Measurements from ENCODE around the gene MGAT4A.
A peak's percentile ranks its signal among the peaks of the same experiment; 100 is the strongest.
"Not testable (repeated sequence)": the region's sequence is repeated elsewhere in the genome, so short reads cannot be mapped to it uniquely, and the experiment has no call there.

The MGAT4A gene

DNA sequence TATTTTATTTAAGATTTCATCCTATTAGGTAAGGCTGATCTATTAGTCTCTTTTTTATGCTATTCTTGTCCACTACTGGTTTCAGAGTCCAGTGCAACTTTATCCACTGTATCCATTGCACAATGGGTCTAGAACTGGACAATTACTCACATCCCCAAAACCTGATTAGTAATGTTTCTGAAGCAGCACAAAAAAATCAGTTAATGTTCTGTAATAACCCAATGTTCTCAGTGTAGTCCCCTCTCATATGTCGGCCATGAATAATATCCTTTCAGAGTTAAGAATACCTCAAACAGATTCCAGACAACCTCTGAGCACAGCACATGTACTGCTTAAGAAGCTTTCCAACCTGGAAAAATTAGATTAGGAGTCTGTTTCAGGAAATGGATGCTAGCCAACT lies 29.7 kb downstream of the MGAT4A start:
- DNase-seq, result no peak

DNA sequence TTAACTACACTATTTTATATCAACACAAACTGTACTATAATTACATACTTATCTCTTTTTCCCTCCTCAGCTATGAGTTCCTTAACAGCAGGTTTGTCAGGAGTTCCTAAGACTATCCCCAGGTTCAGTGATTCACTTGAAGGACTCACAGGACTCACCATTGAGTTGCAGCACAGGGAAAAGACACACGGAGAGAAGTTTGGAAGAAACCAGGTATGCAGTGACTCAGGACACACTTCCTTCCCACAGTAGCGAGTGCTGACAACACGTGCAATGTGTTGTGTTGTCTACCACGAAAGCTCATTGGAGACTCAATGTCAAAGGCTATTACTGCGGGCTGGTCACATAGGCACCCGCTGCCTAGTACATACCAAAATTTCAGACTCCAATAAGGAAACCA lies 32.0 kb downstream of the MGAT4A start:
- DNase-seq, result no peak

DNA sequence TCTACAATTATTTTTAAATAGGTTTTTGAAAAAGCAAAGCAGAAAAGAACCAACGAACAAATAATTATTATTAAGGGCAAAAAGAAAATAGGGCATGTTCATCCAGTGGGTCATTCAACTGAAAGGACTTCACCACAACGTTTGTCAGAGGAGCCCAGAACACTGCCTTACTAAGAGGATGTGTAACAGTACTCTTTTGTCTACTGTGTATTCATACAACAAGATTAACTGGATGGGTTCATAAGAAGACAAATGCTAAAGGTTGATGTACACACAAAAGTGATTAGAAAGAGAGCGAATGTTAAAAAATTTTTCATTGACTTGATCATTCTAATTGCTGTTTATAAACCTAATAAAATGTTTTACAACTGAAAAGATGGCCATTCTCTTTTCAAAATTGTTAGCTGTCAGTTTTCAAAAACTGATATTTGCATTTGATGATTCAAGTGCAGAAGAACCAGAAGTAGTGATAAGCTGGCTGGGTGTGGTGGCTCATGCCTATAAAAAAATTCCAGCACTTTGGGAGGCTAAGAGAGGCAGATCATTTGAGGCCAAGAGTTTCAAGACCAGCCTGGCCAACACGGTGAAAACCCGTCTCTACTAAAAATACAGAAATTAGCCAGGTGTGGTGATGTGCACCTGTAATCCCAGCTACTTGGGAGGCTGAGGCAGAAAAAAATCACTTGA lies 33.1 kb downstream of the MGAT4A start:
- DNase-seq, result no peak

DNA sequence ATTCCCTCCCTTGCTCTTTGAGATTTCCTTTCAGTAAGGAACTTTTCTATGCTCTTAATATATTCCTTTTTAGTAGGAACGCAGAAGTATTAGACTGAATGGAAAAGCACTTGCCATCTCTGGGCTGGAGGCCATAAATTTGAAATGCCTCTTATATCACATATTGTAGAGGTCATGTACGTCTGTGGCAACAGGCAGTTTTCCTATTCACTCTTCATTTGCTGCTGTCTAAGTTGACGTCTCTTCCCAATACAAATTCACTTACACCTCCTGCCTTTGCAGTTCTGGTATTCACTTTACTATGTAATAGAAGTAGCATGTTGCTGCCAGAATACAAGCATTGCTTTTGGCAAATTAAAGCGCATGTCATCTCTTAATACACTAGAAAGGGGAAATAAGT lies 34.7 kb downstream of the MGAT4A start:
- no peak for DNase-seq

DNA sequence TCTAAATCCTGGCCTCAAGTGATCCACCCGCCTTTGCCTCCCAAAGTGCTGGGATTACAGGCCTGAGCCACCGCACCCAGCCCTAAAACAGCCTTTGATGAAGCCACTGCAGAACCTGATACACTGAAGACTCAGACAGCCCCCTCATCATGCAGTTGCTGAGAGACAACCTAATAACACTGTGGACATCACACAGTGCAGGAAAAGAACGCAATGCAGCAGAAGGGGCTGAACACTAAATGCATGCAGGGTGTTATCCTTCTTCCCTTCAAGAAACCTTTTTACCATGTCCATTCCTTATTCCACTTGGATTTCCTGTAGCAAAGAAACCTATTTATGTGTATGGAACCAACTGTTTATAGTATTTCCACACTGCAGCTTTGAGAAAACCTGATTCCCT lies 35.7 kb downstream of the MGAT4A start:
- DNase-seq, result no peak

DNA sequence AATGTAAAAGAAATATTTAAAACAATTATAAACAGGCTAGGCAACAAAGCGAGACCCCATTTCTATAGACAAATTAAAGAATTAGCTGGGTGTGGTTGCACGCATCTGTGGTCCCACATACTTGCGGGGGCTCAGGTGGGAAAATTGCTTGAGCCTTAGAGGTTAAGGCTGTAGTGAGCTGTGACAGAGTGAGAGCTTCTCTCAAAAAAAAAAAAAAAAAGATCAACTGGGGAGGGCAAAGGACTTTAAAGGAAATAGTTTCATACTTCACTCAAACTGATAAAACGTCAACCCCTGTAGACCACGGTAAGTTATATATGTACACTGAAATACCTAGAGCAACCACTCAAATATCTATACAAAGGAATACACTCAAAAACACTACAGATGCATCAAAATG lies 37.5 kb downstream of the MGAT4A start:
- no peak for DNase-seq

DNA sequence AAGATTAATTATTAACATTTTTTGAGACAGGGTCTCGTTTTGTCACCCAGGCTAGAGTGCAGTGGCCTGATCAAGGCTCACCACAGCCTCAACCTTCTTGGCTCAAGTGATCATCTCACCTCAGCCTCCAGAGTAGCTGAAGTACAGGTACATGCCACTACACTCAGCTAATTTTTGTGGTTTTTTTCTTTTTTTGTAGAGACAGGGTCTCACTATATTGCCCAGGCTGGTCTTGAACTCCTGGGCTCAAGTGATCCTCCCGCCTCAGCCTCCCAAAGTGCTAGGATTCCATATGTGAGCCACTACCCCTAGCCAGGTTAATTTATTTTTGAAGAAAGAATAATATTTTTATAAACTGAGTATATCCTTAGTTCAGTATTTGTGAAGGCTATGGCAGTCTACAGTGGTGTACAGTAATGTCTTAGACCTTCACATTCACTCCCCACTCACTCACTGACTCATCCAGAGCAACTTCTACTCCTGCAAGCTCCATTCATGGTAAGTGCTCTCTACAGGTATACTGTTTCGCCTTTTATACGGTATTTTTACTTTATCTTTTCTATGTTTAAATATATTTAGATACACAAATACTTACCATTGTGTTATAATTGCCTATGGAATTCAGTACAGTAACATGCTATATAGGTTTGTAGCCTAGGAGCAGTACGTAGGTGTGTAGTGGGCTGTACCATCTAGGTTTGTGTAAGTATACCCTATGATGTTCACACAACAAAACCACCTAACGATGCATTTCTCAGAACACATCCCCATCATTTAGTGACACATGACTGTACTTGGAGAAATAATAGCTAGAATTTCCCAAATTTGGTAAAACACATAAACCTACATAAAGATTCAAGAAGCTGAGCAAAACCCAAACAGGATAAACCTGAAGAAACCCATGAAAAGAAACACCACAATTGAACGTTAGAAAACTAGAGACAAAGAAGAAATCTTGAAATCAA lies 38.6 kb downstream of the MGAT4A start:
- DNase-seq, result no peak

DNA sequence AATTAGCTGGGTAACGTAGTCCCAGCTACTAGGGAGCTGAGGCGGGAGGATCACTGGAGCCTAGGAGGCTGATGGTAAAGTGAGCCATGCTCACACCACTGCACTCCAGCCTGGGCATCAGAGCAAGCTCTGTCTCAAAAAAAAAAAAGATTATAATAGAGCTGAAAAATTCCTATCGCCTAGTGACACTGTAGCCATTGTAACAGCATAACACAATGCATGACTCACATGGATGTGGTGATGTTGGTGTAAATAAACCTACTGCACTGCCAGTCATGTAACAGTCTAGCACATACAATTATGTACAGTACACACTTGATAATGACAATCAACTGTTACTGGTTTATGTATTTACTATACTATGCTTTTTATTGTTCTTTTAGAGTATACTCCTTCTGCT lies 39.6 kb downstream of the MGAT4A start:
- DNase-seq, result no peak

DNA sequence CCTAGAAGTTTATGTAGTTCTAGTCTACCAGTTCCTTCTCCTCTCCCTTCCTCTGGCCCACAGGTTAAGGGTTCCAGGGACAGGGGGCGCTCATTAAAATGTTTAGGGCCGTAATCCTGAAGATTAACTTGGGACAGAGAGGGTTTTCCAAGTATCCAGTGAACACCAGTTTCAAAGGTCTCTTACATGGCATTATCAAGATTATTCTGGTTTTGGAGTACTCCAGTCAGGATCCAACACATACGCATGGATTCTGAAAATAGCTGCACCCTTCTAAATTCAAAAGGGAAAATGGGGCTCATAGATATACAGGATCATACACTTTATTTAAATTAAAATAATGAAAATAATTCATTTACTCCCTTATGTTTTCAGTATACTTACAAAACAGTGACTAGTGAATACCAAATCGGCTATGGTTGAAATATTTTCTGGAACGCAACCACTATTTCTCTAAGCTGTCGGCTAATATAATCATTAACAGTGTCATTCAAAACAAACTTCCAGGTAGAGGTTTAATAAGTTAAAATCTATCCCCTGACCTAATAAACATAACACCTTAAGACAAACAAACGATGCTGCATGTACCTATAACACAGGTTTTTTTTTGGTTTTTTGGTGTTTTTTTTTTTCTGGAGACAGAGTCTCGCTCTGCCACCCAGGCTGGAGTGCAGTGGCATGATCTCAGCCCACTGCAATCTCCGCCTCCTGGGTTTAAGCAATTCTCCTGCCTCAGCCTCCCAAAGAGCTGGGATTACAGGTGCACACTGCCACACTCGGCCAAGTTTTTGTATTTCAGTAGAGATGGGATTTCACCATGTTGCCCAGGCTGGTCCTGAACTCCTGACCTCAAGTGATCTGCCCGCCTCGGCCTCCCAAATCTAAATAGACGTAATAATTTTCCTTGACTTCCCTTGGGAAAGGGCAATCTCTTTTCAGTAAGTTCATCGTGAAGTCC lies 44.7 kb downstream of the MGAT4A start:
- DNase-seq, result no peak

DNA sequence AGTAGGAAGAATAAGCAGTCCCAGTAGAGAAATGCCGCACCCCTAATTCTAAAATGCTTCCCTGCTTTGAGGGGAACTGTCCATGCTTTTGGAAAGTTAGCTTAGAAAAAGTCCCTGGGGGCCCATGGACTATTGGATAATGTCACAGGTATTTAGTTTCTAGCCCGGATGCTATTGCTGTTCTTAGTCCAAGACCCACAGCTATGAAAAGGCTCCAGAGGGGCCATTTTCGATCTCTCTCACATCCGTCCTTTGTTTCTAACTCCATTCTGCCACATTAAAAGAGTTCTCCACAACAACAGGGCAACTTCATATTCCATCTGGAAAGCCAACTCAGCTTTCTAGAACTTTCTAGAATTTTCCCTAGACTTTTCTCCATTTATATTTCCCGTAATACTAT lies 47.2 kb downstream of the MGAT4A start:
- no peak for DNase-seq

DNA sequence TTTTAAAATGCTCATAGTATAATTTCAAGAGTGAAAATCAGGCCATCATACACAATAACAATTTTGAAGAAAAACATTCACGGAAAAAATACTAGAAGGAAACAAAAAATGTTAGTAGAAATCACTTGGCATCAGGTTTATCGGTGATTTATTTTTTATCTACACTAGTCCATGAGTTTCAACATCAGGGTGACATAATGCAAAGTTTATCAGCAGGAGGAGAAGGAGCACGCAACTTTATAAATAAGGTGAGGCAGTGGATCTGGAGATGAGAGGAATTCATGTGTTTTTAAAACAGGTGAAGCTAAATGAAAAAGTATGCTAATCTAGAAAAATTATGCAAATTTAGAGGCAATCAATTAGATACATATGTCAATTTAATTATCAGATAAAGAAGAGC lies 54.2 kb downstream of the MGAT4A start:
- no peak for DNase-seq

DNA sequence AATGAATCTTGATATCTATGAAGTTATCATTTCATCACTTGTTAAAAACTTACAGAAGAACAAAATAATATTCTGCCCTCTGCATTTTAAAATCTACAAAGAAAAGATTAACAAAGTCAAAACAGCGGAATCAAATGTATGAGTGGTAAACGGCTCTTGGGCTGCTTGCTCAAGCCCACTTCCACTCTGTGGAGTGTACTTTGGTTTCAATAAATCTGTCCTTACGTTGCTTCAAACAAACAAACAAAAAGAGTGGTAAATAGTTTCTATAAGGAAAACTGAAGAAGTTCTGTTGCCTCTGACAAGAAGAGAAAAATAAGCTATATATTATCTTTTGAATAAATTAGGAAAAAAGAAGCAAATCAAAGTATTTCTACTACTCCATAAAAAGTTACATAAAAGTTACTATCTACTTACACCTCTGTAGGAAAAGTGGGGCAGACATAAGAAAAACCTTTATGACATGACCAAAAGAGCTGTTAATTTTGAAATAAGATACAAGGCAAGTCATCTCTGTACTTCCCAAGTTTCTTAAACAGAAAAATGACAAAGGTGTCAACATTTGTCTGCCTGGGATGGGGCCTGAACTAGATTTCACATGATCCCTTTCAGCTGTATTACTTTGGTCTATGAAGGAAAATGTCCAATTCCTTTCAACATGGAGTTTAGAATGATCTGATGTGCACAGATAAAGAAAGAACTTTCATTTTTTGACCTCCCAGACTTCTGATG lies 56.5 kb downstream of the MGAT4A start:
- DNase-seq, result no peak

DNA sequence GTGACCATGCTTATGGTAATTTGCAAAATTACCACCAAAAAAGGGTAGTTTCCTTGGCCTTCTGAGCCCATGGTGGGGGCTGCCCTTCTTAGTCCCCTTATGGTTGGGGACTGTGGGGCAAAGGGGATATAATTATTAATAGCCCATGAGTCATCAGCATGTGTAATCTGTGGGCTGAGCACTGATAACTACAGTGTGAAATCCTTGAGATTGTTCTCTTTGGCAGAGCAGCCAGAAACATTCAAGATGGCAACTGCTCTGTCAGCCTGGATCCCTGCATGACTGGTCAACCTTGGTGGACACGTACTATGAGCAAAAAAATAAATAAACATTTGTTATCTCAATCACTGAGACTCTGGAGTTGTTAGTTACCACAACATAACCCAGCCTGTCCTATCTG lies 61.3 kb downstream of the MGAT4A start:
- no peak for DNase-seq

DNA sequence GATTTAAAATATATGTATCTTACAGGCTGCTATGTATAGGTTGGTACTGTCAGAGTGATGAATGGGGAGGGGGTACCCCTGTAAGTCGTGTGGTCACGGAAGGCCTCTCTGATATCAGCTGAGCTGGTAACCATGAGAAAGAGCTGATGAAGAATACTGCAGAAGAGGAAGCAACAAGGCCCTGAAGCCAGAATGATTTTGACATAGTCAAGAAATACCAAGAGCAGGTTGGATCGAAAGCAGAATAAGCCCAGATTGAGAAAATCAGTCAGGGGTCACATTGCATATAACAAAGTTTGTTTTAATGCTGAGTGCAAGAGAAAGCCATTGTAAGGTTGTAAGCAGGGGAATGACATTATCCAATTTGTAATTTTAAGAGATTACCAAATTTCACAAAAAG lies 65.3 kb downstream of the MGAT4A start:
- DNase-seq, result no peak

DNA sequence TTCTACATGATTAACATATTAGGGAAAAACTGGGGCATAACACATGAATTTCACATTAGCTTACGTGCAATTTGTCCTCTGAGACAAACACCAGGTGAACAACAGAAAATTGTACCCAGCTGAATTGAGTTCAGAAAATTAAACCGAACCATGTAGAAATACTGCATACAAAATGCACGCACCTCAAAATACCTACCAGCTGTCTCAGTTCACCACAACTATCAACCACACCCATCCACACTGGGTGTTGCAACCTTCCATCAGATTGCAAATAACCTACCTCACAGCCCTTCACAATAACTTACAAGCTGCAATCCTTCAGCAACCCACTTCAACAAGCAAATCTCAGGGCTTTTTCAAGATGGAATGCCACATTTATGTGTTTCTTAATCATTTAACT lies 66.6 kb downstream of the MGAT4A start:
- peak; percentile 36 for DNase-seq

DNA sequence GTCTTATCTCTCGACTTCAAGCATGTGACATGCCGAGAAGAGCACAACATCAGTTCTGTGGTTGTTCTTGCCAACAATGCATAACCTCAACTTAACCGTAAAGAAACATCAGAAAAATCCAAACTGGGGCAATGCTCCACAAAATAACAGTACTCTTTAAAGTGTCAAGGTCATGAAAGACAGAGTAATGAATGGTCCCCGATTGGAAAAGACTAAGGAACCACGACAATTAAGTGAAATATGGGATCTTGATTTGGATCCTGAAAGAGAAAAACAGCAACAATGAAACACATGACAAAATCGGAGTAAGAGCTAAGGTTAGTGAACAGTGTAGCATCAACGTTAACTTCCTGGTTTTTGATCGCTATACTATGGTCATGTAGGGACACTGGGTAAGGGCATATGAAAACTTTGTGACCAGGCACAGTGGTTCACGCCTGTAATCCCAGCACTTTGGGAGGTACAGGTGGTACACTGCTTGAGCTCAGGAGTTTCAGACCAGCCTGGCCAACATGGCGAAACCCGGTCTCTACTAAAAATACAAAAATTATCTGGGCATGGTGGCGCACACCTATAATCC lies 67.3 kb downstream of the MGAT4A start:
- DNase-seq, result no peak

DNA sequence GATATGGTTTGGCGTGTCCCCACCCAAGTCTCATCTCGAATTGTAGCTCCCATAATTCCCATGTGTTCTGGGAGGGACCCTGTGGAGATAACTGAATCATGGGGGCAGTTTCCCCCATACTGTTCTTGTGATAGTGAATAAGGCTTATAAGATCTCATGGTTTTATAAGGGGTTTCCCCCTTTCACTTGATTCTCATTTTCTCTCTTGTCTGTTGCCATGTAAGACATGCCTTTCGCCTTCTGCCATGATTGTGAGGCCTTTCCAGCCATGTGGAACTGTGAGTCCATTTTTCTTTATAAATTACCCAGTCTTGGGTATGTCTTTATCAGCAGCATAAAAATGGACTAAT lies 71.5 kb downstream of the MGAT4A start:
- not testable (repeated sequence) for DNase-seq

DNA sequence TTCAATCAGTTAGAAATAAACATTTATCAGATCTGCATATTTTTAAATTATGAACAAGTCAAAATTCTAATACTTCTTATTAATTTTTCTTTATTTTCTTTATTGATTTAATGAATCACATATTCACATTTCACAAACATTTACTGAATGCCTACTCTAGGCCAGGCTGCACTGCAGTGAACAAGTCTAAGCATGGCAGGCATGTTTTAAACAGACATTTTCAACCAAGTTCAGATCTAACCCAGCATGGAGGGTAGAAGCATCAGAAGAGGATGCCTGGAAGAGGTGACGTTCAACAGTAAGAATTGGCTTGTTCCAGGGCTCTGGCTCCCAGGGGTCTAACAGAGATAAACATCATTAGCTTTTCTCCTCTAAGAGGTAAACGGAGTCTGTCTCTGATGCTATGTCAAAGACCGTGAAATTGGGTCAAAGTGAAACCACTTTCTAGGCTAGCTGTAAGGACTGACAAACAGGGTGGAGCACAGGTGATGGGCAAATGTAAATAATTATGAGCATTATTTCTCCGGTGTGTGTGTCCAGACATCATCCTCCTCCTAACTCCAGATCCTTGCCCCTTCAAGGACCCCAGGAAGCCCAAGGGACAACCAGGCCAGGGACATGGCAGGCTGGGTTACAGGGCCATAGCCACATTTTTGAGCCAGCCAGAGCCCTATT lies 72.0 kb downstream of the MGAT4A start:
- DNase-seq, result no peak

DNA sequence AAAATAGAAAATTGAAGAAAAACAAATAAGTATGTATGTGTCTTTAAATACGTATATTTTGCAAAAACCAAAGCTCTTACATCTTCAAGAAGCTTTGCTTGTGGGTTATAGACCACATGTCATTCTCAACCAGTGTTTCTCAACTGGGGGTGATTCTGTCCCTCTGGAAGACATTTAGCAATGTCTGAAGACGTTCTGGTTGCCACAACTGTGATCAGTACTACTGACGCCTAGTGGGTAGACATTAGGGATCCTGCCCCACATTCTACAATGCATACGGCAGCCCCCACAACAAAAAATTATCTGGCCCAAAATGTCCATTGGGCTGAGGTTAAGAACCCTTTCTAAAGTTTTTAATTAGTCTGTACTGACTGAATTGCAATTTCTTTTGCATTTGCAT lies 74.1 kb downstream of the MGAT4A start:
- no peak for DNase-seq

DNA sequence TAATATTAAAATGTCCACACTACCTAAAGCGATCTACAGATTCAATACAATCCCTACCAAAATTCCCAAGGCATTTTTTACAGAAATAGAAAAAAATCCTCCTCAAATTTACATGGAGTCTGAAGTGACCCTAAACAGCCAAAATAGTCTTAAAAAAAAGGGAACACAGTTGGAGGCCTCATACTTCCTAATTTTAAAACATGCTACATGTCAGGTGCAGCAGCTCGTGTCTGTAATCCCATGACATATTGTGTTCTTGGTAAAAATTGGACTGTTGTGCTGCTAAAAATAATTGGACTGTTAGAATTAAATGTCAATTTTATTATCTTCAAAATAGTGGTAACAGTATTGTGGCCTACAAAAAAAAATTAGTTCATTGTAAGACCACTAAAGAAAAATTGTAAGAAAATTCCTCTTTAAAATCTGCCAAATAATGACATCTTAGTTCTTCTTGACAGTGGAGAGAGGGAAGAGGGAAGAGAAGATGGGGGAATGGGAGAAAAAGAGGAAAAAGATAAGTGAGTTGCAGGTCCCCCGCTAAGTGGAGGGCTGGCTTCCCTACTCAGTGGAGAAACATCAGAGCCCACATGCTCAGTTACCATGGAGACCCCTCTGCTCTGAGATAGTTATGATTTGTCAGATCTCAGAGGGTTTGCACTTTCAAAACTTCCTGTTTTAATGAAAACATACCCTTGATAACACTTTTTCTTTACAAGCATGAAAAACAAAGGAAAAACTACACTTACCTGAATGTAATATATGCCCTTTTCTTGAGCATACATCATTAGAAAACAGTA lies 76.0 kb downstream of the MGAT4A start:
- peak; percentile 37 for DNase-seq

DNA sequence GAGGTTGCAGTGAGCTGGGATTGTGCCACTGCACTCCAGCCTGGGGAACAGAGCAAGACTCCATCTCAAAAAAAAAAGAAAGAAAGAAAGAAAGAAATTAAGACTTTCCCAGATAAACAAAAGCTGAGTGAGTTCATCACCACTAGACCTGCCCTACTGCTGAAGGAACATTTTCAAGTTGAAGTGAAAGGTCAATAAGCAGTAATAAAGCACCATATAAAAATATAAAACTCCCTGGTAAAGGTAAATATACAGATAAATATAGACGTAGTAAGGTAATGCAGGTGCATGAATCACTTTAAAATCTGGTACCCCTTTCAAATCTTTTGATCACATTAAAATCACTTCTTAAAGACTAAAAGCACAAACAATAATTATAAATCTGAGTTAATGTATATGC lies 79.9 kb downstream of the MGAT4A start:
- no peak for DNase-seq
